Measurements from ENCODE around the gene TNIP3. TPM values are rescaled to one million over a fixed set of nuclear protein-coding genes. Genes with fewer than 3 reads are reported as not detected.
A peak's percentile ranks its signal among the peaks of the same experiment; 100 is the strongest.

The TNIP3 gene
- total and polyA plus RNA-seq, 4 experiments from 2014 or later = 0.38 to 0.55 (median 0.53) TPM

- ChIA-PET CTCF (ENCODE audit: partially characterized antibody) (interaction anchor here (0.9 to 8.1 kb wide), 14 partner anchors 9 to 1125 kb away, joined by 3 to 203 read pairs (median 9); partner anchors contain the start of gene TNIP3), POLR2A (ENCODE audit: partially characterized antibody) (interaction anchor here (1.3 to 2.9 kb wide), 8 partner anchors 8 to 117 kb away, joined by 3 to 15 read pairs (median 10); partner anchors contain the start of gene TNIP3)
- Histone ChIP-seq H3K36me3 (ENCODE audit: insufficient read depth, low read length) (no peaks in the 10 kb centered on the region), H3K4me3 (ENCODE audit: low read length in 2 of 2) (no peak overlapping the region), H3K9me3 (ENCODE audit: control insufficient read depth in 1 of 2, low read length in 2 of 2) (no peaks in the 10 kb centered on the region), H3K4me1 (ENCODE audit: insufficient read depth, low read length) (peaks cover 53% of the 10 kb centered on the region), H3K27ac (ENCODE audit: low read depth, low read length) (peak overlapping the region; percentile 25), H3K27me3 (ENCODE audit: insufficient read depth, low read length) (no peaks in the 10 kb centered on the region)
- no peak for DNase-seq
- Mint-ChIP-seq H3K27ac (peak overlapping the region; percentile 68 to 89 (median 86)), H3K9me3 (no peaks in the 10 kb centered on the region), H3K27me3 (no peaks in the 10 kb centered on the region), H3K36me3 (no peaks in the 10 kb centered on the region), H3K4me3 (peak overlapping the region in 7 of 8 donors; percentile 70 to 86 (median 81)), H3K4me1 (peaks cover 37 to 56% (median 47%) of the 10 kb centered on the region in 4 donors)
- intact Hi-C loops (cut with micrococcal nuclease) = loop anchor here (1.0 to 10.0 kb wide), 6 partner anchors 8 to 1033 kb away; partner anchors contain the start of gene PRDM5
Measured at GRCh38 chr4:121190389-121190788, 26.3 kb upstream of the TNIP3 start.

DNA sequence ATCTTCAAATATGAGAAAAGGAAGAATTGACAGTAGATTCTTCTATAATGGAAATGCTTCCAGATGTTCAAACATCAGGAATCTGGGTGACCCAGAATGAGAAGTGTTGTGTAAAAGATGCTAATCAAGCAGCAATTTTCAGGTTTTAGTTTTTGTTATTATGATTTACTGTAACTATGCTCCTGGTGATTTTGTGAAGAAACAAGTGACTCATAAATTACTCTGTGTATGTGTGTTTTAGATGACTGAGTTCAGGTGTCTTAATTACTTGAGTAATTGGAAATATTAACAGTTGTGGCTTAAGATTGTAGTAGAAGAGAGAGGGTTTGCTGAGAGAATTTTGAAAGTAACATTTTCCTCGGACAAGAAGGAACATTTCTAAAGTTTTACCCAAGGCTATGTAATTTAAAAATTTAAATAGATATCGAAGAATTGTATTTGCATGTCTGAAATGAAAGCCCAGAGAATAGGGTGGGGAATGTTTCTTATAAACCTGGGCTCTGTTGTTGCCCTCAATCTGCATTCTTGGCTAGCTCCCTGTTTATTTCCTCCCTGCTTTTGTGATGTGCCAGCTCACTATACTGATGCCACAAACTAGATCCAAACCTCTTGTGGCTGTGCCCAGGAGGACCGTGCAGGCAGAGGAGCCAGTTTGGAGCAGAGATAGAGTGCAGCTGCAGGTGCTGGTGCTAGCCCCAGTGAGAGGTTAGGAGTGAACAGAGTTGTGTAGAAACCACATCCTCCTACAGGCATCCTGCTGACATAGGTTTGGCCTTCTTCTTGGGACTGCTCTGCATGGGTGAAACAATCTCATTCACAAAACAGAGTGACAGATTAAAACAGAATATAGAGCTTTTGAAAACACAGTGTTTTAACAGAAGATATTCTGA is 25.4 kb upstream of the TNIP3 start:
- Histone ChIP-seq H3K9me3 (ENCODE audit: control insufficient read depth in 1 of 2, low read length in 2 of 2) (no peaks in the 10 kb centered on the region), H3K27ac (ENCODE audit: low read depth, low read length) (peak overlapping the region; percentile 34), H3K36me3 (ENCODE audit: insufficient read depth, low read length) (no peaks in the 10 kb centered on the region), H3K4me3 (ENCODE audit: low read length in 2 of 2) (peak overlapping the region in 1 of 2 donors; percentile 26), H3K27me3 (ENCODE audit: insufficient read depth, low read length) (no peaks in the 10 kb centered on the region), H3K4me1 (ENCODE audit: insufficient read depth, low read length) (peaks cover 53% of the 10 kb centered on the region)
- intact Hi-C loops (cut with micrococcal nuclease) = loop anchor here (1.0 to 10.0 kb wide), 7 partner anchors 7 to 1032 kb away; partner anchors contain the start of gene PRDM5
- peak overlapping the region; percentile 83 to 89 (median 86) for H3K27ac Mint-ChIP-seq
- ChIA-PET CTCF (ENCODE audit: partially characterized antibody) (interaction anchor here (1.1 to 8.1 kb wide), 14 partner anchors 9 to 119 kb away, joined by 3 to 203 read pairs (median 9); partner anchors contain the start of gene TNIP3), POLR2A (ENCODE audit: partially characterized antibody) (interaction anchor here (1.3 to 2.9 kb wide), 8 partner anchors 7 to 118 kb away, joined by 3 to 15 read pairs (median 10); partner anchors contain the start of gene TNIP3)
- peak; percentile 57 to 69 (median 64) for DNase-seq
- no peaks in the 10 kb centered on the region for H3K9me3 Mint-ChIP-seq
- H3K27me3 Mint-ChIP-seq = no peaks in the 10 kb centered on the region
- H3K4me3 Mint-ChIP-seq = peak overlapping the region; percentile 65 to 86 (median 81)
- no peaks in the 10 kb centered on the region for H3K36me3 Mint-ChIP-seq
- H3K4me1 Mint-ChIP-seq = peaks cover 40 to 59% (median 50%) of the 10 kb centered on the region in 4 donors

- H3K36me3 ChIP-seq (ENCODE audit: insufficient read depth, low read length) = no peaks in the 10 kb centered on the region
- ChIA-PET CTCF (ENCODE audit: partially characterized antibody) (interaction anchor here (1.9 to 8.1 kb wide), 4 partner anchors 10 to 66 kb away, joined by 4 to 203 read pairs (median 22); no protein-coding TSS in a partner anchor), POLR2A (ENCODE audit: partially characterized antibody) (interaction anchor here (1.7 kb wide), 1 partner anchor 10 kb away, joined by 3 read pairs; no protein-coding TSS in a partner anchor)
- H3K27me3 Mint-ChIP-seq = no peaks in the 10 kb centered on the region
- H3K9me3 Mint-ChIP-seq = no peaks in the 10 kb centered on the region
- H3K4me1 Mint-ChIP-seq = peaks cover 47 to 73% (median 59%) of the 10 kb centered on the region in 4 donors
- no peak for DNase-seq
- H3K36me3 Mint-ChIP-seq = peaks cover 0 to under 1% of the 10 kb centered on the region in 2 donors
- no peak overlapping the region for H3K4me3 Mint-ChIP-seq
- peak overlapping the region in 4 of 7 donors; percentile 22 to 60 (median 34) for H3K27ac Mint-ChIP-seq
- H3K9me3 ChIP-seq (ENCODE audit: control insufficient read depth in 1 of 2, low read length in 2 of 2) = no peaks in the 10 kb centered on the region
- H3K4me3 ChIP-seq (ENCODE audit: low read length in 2 of 2) = no peak overlapping the region
- peaks cover 58% of the 10 kb centered on the region for H3K4me1 ChIP-seq (ENCODE audit: insufficient read depth, low read length)
- H3K27ac ChIP-seq (ENCODE audit: low read depth, low read length) = no peak overlapping the region
- H3K27me3 ChIP-seq (ENCODE audit: insufficient read depth, low read length) = no peaks in the 10 kb centered on the region
- intact Hi-C loops (cut with micrococcal nuclease) = loop anchor here (10.0 kb wide), 1 partner anchor 52 kb away; no protein-coding TSS in a partner anchor
Measured at GRCh38 chr4:121187206-121187605, 23.1 kb upstream of the TNIP3 start.

DNA sequence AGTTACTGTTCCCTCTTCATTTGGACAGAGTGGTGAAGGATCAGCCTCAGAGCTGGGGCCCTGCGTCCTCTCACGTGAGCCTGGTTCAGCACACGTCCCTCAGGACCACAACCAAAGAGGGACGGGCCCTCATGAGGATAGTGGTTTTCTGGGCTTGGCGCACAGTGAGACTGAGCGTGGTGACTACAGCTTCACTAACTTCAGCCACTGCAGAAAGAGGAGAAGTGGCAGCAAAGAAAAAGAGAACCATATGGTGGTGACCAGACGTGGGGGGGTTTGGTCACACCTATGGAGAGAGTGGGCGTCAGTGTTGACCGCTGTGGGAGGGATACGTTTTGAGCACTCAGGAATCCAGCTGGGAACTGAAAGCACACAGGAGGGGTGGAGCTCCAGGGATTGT is 21.8 kb upstream of the TNIP3 start:
- H3K27me3 Mint-ChIP-seq = no peaks in the 10 kb centered on the region
- peaks cover 46 to 70% (median 58%) of the 10 kb centered on the region in 4 donors for H3K4me1 Mint-ChIP-seq
- H3K27ac ChIP-seq (ENCODE audit: low read depth, low read length) = no peak overlapping the region
- peaks cover 53% of the 10 kb centered on the region for H3K4me1 ChIP-seq (ENCODE audit: insufficient read depth, low read length)
- no peak overlapping the region for H3K4me3 ChIP-seq (ENCODE audit: low read length in 2 of 2)
- CTCF ChIA-PET (ENCODE audit: partially characterized antibody) = interaction anchor here (1.9 to 8.1 kb wide), 3 partner anchors 11 to 67 kb away, joined by 4 to 203 read pairs (median 6); no protein-coding TSS in a partner anchor
- H3K27me3 ChIP-seq (ENCODE audit: insufficient read depth, low read length) = no peaks in the 10 kb centered on the region
- no peaks in the 10 kb centered on the region for H3K36me3 ChIP-seq (ENCODE audit: insufficient read depth, low read length)
- peaks cover 0 to 3% of the 10 kb centered on the region in 2 donors for H3K36me3 Mint-ChIP-seq
- no peaks in the 10 kb centered on the region for H3K9me3 ChIP-seq (ENCODE audit: control insufficient read depth in 1 of 2, low read length in 2 of 2)
- no peak for DNase-seq
- H3K4me3 Mint-ChIP-seq = no peak overlapping the region
- no peaks in the 10 kb centered on the region for H3K9me3 Mint-ChIP-seq
- H3K27ac Mint-ChIP-seq = no peak overlapping the region
- intact Hi-C loops (cut with micrococcal nuclease) = loop anchor here (10.0 kb wide), 1 partner anchor 51 kb away; no protein-coding TSS in a partner anchor
- POLR2A ChIA-PET (ENCODE audit: partially characterized antibody) = interaction anchor here (1.1 kb wide), 1 partner anchor 34 kb away, joined by 5 read pairs; no protein-coding TSS in a partner anchor

DNA sequence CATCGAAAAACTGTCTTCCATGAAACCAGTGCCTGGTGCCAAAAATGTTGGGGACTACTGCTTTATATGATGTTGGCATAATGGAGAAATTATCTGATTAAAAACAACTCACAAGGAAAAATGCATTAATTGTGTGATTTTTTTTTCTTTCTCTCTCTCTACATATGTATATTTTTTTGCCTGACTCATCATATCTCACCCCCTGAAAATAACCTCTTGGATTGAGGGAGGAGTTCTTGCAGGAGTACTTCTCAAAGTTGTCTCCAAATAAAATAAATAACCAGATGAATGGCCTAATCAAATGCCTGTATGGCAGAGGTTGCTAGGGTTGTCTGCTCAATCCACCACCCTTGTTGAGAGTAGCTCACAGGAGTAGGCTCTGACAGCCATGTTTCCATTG is 19.9 kb upstream of the TNIP3 start:
- Histone ChIP-seq H3K9me3 (ENCODE audit: control insufficient read depth in 1 of 2, low read length in 2 of 2) (no peaks in the 10 kb centered on the region), H3K36me3 (ENCODE audit: insufficient read depth, low read length) (no peaks in the 10 kb centered on the region), H3K27ac (ENCODE audit: low read depth, low read length) (no peak overlapping the region), H3K27me3 (ENCODE audit: insufficient read depth, low read length) (no peaks in the 10 kb centered on the region), H3K4me1 (ENCODE audit: insufficient read depth, low read length) (peaks cover 53% of the 10 kb centered on the region), H3K4me3 (ENCODE audit: low read length in 2 of 2) (no peak overlapping the region)
- ChIA-PET POLR2A (ENCODE audit: partially characterized antibody) (interaction anchor here (2.4 to 2.7 kb wide), 2 partner anchors 7 to 29 kb away, joined by 11 to 21 read pairs; no protein-coding TSS in a partner anchor), CTCF (ENCODE audit: partially characterized antibody) (interaction anchor here (1.0 to 3.4 kb wide), 2 partner anchors 9 to 17 kb away, joined by 4 to 34 read pairs; no protein-coding TSS in a partner anchor)
- H3K4me1 Mint-ChIP-seq = peaks cover 43 to 70% (median 56%) of the 10 kb centered on the region in 4 donors
- H3K9me3 Mint-ChIP-seq = no peaks in the 10 kb centered on the region
- H3K36me3 Mint-ChIP-seq = peaks cover 0 to 3% of the 10 kb centered on the region in 2 donors
- no peak for DNase-seq
- intact Hi-C loops (cut with micrococcal nuclease) = loop anchor here (5.0 to 10.0 kb wide), 2 partner anchors 49 to 618 kb away; partner anchors contain the start of gene EXOSC9
- H3K4me3 Mint-ChIP-seq = peak overlapping the region in 1 of 8 donors; percentile 34
- peak overlapping the region in 1 of 7 donors; percentile 27 for H3K27ac Mint-ChIP-seq
- no peaks in the 10 kb centered on the region for H3K27me3 Mint-ChIP-seq

- Mint-ChIP-seq H3K27ac (peak overlapping the region in 6 of 7 donors; percentile 13 to 98 (median 36)), H3K4me3 (peak overlapping the region in 7 of 8 donors; percentile 30 to 96 (median 69)), H3K27me3 (no peaks in the 10 kb centered on the region), H3K4me1 (peaks cover 44 to 70% (median 56%) of the 10 kb centered on the region in 4 donors), H3K36me3 (peaks cover 0 to 3% of the 10 kb centered on the region in 2 donors), H3K9me3 (no peaks in the 10 kb centered on the region)
- Histone ChIP-seq H3K4me1 (ENCODE audit: insufficient read depth, low read length) (peaks cover 53% of the 10 kb centered on the region), H3K4me3 (ENCODE audit: low read length in 2 of 2) (no peak overlapping the region), H3K27me3 (ENCODE audit: insufficient read depth, low read length) (no peaks in the 10 kb centered on the region), H3K36me3 (ENCODE audit: insufficient read depth, low read length) (no peaks in the 10 kb centered on the region), H3K27ac (ENCODE audit: low read depth, low read length) (peak overlapping the region; percentile 87), H3K9me3 (ENCODE audit: control insufficient read depth in 1 of 2, low read length in 2 of 2) (no peaks in the 10 kb centered on the region)
- POLR2A ChIA-PET (ENCODE audit: partially characterized antibody) = interaction anchor here (0.7 to 2.7 kb wide), 4 partner anchors 8 to 50 kb away, joined by 3 to 21 read pairs (median 8); no protein-coding TSS in a partner anchor
- intact Hi-C loops (cut with micrococcal nuclease) = loop anchor here (5.0 to 10.0 kb wide), 2 partner anchors 49 to 619 kb away; partner anchors contain the start of gene EXOSC9
- CTCF ChIA-PET (ENCODE audit: partially characterized antibody) = interaction anchor here (0.6 to 3.4 kb wide), 5 partner anchors 9 to 276 kb away, joined by 3 to 34 read pairs (median 4); no protein-coding TSS in a partner anchor
- no peak for DNase-seq
Measured at GRCh38 chr4:121183361-121183760, 19.2 kb upstream of the TNIP3 start.

All from CD4-positive, alpha-beta memory T cell (primary cell).